Activated CD4-positive, CD25-positive, alpha-beta regulatory T cell treated with anti-CD3 and anti-CD28 coated beads, Interleukin-2, amount 50 U/mL, for 16 hours (primary cell): ENCODE data around the gene DSE.

Experiments
- DNase-seq: peaks from one replicate; pipeline ENCODE4 v3.0.0-alpha.2; 2020; ENCODE audit warnings: low read depth, low spot score

Gene DSE

DNA sequence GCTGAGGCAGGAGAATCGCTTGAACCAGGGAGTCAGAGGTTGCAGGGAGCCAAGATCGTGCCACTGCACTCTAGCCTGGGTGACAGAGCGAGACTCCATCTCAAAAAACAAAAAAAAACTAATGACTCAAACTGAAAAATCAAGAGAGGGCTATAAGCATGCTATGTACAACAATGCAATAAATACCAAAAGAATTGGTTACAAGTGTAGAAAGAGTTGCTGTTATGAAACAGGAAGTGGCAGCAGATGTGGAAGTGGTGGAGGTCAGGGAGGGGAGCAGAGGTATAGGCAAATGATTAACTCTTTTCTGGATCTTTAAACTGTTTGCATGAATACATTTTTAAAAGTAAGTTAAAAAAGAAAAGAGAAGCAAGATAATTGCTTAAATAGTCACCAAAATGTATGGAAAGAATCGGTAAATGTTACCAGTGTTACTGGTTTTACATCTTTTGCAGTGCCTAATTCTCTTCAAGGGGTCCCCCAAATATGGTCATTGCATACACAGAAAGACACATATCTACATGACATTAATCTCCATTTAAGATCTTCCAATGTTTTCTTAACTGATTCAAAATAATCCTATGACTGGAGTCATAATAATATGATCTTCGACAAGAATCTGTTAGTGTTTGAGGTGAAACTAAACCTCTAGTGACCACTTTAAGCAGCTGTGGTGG, 105.4 kb downstream of the DSE start:
- DNase-seq = no peak

DNA sequence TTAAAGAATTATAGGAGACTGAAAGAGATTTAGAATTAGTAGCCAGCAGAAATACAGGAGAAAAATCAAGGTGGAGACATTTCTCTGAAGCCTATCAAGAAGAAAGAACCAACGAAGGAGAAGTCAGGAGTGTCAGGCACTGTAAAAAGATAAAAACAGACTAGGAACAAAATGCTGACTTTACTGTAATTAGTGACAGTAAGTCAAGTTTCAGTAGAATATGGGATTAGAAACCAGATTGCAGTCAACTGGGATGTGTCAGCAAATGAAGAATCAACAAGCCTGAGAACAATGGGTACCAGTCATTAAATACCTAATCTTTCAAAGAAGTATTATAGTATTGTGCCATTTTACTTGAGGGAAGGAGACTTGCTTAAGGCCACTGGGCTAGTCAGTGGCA, 112.0 kb downstream of the DSE start:
- no peak for DNase-seq

GRCh38 chr6:116483616-116484015, 112.9 kb downstream of the DSE start:
- DNase-seq = no peak

- no peak for DNase-seq
Measured at GRCh38 chr6:116485559-116486184, 114.9 kb downstream of the DSE start.

DNA sequence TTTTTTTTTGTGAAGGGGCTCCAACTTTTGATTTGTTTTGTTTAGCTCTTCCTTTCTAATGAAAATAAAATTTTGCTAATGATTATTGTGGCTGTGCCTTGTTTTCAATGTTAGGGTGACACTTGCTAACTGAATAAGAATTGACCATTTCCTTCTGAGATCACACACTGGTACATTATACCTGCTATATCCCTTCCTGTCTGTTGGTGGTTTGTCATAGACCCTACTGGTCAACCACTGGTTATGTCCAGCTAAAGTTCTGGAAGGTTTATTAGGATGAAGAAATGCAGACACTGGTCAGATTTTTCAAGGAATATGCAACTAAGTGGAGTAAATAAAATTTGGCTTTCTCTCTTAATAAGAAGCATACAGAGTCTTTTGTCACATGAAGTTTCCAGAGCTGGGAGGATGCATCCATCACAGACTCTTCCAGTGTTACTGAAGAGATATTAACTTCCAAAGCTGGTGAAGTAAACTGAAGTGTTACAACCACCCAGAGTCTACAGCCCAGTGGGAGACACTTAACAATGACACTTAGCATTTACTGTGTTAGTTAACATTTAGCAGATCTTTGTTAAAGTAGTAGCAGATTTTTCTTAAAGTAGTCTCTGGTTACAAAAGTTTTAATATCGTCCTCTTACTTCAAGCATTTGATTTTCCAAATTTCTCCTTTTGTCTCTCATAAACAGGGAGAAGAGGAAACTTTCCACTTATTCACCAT, 121.0 kb downstream of the DSE start:
- no peak for DNase-seq

DNA sequence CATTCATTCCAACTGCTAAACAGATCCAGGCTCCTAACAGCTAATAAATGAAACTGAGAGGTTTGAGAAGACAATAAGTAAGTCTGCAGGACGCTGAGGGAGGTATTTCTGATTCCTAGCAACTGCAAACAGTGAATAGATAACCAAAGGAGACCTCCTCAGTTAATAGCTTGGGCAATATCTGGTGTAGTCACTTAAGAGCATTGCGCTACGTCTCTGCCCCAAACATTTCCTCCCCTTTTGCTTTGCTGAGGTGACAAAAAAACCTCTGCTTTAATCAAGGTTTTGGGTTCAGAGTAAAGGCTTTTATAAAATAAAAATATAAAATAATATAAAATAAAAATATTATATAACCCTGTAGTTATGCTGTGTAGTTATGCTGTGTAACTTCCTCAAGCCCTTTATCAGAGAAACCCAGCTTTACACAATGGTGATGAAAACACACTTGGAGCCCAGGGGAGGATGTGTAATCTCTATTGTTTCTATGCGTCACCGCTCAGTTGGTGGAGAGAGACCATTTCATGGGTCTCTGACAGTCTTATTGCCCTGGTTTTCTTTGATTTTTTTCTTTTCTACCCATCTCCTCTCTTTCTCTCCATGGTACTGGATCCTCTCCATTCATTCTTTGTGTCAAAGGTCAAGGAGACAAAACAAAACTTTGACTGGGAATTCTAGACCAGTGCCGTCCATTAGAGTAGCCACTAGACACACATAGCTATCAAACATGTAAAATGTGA, 121.8 kb downstream of the DSE start:
- no peak for DNase-seq
